Measurements from ENCODE around the gene ZC3H12C.

ZC3H12C gene

DNA sequence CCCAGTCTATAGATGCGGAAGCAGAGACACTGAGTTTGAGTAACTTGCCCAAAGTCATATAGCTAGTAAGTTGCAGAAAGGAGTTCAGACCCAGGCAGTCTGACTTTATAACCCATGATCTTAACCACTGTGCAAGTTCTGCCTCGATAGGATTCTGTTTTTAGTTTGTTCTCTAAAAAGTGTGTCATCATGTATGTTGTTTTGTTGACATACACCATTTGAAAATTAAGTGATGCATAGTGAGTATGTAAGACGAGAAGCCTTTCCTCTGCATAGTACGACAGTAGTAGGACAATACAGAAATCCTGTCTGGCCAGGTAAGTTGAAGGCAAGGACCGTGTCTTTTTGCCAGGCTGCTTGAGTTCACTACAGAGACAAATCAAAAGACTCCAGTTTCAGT lies 3.3 kb downstream of the ZC3H12C start:
- no peak for DNase-seq (ENCODE audit: extremely low read depth in 1 of 2, low read depth in 1 of 2)

DNA sequence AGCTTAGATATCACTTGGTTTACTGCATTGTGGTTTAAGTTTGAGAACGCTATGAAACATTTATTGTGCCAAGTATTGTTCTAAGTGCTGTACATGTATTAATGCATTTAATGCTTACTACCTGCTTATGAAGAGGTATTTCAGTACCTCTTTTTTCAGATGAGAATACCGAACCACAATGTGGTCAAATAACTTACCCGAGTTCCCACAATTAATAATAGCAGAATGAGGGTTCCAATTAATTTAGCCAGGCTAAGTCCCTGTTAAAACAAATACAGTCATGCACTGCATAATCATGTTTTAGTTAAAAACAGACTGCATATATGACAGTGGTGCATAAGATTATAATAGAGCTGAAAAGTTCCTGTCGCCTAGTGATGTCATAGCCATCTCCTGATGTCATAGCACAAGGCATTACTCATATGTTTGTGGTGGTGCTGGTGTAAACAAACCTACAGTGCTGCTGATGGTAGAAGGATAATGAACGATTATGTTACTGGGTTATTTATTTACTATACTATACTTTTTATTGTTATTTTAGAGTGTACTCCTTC lies 4.3 kb downstream of the ZC3H12C start:
- no peak for DNase-seq (ENCODE audit: extremely low read depth in 1 of 2, low read depth in 1 of 2)

DNA sequence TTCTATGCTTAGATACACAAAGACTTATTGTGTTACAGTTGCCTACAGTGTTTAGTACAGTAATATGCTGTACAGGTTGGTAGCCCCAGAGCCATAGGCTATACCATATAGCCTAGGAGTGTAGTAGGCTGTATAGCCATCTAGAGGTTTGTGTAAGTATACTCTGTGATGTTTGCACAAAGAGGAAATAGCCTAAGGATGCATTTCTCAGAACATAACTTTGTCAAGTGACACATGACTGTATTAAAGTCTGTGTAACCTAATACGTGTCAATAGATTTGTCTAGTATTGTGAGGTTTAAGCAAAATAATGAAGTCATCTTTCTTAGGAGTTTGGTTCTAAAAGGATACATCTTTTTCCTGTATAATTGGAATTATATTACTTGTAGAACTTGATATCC lies 5.5 kb downstream of the ZC3H12C start:
- DNase-seq (ENCODE audit: extremely low read depth in 1 of 2, low read depth in 1 of 2), result no peak

DNA sequence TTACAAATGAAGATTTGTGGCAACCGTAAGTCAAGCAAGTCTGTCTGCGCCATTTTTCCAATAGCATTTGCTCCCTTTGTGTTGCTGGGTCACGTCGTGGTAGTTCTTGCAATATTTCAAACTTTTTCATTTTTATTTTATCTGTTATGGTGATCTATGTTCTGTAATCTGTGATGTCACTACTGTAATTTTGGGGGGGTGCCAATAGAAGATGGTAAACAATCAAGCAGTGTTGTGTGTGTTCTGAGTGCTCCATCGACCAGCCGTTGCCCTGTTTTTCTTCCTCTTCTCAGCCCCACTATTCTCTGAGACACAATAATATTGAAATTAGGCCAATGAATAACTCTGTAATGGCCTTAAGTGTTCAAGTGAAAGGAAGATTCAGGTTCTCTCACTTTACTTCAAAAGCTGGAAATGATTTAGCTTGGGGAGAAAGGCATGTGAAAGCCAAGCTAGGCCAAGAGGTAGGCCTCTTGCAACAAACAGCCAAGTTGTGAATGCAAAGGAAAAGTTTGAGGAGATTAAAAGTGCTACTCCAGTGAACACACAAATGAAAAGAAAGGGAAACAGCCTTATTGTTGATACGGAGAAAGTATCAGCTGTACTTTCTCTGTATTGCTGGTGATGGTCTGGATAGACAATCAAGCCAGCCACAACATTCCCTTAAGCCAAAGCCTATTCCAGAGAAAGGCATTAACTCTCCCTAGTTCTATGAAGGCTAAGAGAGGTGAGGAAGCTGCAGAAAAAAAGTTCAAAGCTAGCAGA lies 7.5 kb downstream of the ZC3H12C start:
- no peak for DNase-seq (ENCODE audit: extremely low read depth in 1 of 2, low read depth in 1 of 2)

DNA sequence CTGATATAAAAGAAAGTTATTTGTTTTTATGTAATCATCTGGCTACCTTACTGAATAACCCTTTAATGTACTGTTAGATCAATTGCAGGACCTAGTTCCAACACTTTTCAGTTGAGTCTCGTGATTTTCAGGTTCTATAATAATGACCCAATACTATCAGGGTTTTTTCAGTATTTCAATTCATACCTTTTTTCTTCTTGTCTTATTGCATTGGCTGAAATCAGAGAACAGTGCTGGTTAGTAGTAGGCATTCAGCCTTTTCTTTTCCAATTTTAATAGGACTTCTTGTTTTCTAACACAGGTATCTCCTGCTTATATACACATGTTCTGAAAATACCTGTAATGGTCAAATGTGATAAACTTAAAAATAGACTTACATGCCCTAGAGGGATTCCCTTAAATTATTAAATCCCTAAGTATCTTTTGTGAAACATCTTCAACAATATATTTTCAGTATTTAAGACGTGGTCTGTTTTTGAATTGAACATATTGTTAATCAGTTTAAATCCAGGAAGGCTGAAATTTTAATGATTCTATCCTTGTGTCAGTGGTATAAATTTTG lies 13.6 kb downstream of the ZC3H12C start:
- DNase-seq (ENCODE audit: extremely low read depth in 1 of 2, low read depth in 1 of 2), result no peak

DNA sequence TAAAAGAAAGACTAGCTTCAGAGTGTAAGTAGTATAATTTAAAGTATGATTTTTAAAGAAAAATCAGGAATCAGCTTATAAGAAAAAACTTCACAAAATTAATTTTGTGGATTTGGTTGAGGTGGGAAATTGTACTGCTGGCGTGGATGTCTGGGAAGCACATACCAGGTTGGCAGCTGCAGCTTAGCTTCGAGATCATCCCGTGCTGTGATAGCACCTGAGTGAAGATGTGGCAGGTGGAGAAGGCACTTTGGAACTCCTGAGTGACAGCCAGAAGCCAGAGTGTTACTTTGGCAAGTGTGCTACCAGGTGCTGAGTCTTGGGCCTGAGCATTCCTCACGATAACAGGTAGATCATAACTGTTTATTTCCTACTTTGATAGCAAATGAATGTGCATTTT lies 17.7 kb downstream of the ZC3H12C start:
- no peak for DNase-seq (ENCODE audit: extremely low read depth in 1 of 2, low read depth in 1 of 2)

DNA sequence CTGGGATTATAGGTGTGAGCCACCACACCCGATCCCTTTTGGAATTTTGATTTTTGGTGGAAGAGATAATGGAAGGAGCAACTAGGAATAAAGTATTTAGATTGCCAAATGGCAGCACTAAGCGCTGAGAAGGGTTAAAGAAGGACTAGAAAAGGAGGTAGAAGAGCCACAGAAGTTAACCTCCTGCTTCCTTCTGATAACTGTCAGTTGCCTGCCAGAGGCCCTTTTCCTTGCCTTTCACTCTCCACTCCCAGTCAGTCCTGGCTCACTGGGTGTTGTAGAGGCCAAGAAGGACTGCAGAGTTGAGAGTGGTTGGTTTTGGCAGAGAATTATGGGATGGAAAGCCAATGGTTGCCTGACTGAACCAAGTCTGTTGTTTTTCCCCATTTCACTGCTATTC lies 19.3 kb downstream of the ZC3H12C start:
- DNase-seq (ENCODE audit: extremely low read depth in 1 of 2, low read depth in 1 of 2), result no peak

DNA sequence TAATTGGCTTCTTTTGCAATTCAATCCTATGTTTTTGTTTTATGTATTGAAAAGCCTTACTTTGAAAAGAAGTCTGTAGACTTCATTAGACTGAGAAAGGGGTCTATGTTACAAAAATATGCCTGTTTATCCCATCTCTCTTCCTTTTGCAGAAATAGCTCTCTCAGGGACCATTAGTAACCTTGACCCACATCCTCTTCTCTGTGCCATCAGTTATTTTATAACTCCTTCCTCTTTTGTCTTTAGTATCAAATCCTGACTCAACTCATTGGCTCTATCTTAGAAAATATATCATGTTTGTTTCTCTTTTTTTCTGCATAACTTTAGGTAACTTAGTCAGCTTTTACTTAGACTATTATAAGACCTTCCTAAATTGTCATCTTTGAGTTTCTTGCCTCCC lies 20.3 kb downstream of the ZC3H12C start:
- DNase-seq (ENCODE audit: extremely low read depth in 1 of 2, low read depth in 1 of 2), result no peak

DNA sequence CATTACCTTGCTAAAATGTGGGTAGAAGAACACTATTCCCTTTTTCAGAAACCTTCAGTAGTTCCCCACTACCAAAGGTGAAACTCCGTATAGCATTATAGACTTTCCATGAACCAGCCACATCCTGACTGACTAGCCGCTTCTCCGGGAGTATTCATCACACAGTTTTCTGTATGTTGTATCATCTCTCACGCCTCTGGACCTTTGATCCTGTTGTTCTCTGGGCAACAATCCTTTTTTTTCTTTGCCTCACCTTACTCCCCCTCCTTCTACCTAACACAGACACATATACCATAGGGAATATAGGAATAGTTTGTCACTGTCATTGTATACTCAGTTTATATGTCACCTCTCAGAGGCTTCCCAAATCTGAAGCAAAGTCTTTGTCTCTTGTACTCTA lies 20.8 kb downstream of the ZC3H12C start:
- DNase-seq (ENCODE audit: extremely low read depth in 1 of 2, low read depth in 1 of 2), result no peak

DNA sequence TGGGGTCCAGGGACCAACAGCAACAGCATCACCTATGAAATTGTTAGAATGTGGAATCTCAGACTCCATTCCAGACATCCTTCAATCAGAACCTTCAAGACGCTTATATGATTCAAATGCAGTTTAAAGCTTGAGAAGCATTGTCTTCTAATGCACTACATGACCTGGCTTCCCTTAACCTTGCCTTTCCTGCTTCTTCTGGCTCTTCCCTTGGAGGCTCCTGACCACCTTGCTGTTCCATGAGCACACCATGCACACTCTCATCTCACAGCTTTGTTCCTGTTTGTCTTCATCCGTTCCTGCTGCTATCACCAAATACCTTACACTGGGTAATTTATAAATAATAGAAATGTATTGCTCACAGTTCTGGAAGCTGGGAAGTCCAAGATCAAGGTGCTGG lies 26.1 kb downstream of the ZC3H12C start:
- DNase-seq (ENCODE audit: extremely low read depth in 1 of 2, low read depth in 1 of 2), result no peak

DNA sequence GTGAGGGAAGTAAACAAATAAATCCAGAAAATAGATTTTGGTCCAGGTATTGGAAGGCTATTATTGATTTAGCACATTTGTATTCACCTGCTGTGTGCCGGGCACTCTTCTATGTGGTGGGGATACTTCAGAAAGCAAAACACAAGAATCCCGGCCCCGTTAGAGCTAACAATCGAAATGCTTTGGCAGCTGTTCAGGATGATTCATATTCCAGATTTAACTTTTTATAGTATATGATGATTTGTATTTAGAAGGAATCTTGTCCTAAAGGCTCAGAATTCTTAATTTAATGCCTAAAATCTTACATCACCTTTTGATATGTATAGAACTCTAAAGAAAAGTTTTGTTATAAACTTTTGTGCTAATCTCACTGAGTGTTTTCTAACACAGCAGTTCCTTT lies 28.0 kb downstream of the ZC3H12C start:
- no peak for DNase-seq (ENCODE audit: extremely low read depth in 1 of 2, low read depth in 1 of 2)

DNA sequence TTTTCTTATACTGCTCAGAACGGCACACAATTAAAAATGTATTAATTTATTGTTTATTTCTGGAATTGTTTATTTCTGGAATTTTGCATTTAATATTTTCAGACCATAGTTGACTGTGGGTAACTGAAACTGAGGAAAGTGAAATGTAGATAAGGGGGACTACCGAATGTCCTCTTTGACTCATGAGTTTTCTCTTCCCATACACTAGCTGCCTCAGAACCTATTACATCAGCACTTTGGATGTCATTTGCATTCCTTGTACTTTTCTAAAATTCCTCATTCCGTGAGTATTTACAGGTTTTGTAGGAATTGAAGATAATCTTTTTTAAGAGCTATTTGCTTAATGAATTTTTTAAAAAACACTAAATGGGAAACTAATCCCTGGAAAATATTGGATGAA lies 29.8 kb downstream of the ZC3H12C start:
- DNase-seq (ENCODE audit: extremely low read depth in 1 of 2, low read depth in 1 of 2), result no peak

DNA sequence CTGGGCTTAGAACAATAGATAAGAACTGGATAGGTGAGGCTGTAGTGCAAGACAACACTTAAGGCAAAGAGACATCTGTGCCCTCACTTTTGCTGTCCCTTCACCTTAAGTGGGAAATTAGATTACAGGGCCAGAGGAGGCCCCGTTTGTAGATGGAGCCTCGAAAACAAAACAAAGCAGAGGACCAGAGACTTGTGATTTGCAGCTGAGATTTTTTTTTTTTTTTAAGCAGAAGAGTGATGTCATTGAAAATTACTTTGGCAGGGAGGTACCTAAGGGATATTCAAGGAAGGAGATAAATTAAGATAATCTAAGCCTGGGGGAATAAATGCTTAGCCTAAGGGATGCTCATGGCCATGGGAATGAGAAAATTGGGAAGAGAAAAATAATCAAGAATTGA lies 31.4 kb downstream of the ZC3H12C start:
- no peak for DNase-seq (ENCODE audit: extremely low read depth in 1 of 2, low read depth in 1 of 2)

DNA sequence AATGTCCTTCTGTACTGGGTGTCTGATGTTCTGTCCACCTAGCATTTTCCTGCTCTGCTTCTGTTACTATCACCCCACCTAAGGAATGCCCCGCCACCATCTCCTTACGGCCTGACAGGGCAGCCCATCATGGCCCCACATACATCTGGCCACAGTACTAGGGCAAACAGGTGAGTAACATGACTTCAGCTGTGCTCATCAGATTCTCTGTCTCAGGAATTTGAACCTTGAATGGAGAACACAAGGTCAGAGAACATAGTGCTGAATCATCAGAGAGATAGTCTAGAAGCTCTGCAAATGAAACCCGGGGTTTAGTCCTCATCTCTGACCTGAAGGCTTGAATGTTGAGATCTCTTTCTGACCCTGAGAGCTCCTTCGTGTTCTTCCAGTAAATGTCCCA lies 32.4 kb downstream of the ZC3H12C start:
- no peak for DNase-seq (ENCODE audit: extremely low read depth in 1 of 2, low read depth in 1 of 2)

DNA sequence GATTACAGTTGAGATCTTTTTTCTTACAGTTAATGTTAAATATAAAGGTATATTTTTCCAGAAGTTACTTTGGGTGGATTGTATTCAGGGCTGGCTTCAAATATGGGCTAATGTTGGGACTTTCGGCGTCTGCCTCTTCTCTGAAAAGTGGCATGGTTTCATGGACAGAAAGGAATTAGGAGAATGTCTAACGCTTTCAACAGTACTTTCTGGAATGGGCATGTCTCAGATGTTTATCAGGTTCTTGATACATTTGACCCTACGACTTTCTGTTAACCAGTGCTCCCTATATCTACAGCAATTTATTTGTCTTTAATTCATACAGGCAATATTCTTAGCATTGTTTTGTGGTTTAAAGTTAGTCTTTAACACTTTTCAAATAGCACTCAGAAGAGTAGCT lies 33.7 kb downstream of the ZC3H12C start:
- no peak for DNase-seq (ENCODE audit: extremely low read depth in 1 of 2, low read depth in 1 of 2)

DNA sequence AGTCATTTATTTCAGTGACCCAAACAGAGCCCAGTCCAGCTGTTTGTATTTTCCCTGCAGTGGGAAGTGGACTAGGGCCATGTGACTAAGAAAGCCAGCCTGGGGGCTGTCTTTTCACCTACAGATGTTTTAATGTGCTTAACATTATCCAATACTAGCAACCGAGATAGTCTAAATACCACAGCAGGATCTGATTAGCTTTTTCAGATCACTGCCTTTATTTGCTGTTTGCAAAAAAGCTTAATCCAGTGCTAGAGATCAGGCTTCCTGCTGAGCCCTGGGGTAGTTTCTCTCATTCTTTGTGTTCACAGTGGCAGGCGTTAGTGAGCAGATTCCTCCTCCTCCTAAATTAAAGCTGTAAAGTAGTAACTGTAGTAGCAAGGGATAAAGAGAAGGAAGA lies 35.0 kb downstream of the ZC3H12C start:
- no peak for DNase-seq (ENCODE audit: extremely low read depth in 1 of 2, low read depth in 1 of 2)

DNA sequence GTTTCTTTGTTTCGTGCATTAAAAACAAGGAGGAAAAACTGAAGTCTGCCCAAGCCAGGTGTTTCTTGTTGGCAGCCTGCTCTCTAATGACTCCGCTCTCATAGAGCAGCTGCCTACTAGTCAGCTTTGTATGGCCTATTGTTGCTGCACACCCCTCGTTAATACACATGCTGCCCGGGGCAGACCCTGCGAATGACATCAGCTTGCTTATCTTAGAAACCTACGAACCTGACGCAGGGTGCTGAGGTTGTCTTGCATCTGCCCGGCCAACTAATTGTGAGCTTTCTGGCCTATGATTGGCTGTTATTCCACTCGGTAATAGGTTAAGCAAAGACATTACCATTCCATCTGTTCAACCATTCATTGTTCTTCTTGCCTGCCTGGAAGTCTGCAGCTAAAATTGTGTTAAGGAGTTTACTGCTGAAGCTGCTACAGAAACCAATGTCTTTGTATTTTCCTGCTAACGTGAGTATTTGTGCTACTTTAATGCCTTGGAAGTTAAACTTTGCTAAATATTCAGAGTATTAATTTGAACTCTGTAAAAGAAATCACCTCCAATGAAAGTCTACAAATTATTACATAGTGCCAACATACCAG lies 37.5 kb downstream of the ZC3H12C start:
- no peak for DNase-seq (ENCODE audit: extremely low read depth in 1 of 2, low read depth in 1 of 2)

DNA sequence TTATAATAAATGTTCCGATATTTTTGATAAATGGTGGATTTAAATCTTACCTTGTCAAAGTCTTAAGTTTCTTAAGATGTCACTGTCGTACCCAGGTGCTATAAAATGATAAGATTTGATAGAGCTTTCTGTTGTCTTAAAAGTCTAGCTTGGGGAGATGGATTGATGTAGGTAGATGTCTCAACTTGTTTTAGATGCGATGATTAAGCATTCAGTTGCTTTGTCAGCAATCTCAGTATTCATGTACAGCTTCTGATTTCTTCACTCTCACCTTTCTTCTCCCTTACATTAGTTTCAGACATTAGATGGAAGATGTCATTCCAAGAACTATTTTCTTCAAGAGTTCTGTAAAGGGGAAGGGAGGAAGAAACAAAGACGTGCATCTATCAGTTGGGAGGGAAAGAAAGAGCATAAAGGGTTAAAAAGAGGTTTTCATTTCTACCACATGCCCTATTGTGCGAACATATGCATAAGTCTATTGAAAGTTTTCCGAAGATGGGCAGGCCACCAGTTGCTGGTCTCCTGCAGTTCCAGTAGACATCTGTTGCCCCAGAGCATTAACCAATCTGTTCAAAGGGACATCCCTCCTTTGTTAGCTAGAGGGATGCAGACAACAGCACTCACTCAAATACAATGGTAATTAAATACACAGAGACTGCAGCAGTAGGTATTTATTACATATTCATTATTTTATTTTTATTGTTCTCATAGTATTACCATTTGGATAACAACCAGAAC lies 38.4 kb downstream of the ZC3H12C start:
- DNase-seq (ENCODE audit: extremely low read depth in 1 of 2, low read depth in 1 of 2), result no peak

DNA sequence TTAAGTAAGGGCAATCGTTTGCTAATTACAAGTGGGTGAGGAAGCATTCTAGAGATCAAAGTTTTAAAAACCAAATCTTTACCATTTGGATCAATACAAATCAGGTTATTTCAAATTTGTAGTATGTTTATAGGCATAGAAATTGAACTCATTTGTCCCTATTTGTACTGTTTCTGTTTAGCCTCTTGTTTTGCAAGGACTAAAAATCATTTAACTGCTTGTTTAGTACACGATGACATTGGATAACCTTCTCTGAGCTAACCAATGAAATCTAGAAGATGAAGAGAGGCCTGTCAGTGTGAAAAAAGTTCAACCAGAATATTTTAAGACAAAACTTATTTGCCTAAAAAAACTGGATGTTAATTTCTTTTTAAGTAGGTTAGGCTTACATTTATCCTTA lies 40.0 kb downstream of the ZC3H12C start:
- DNase-seq (ENCODE audit: extremely low read depth in 1 of 2, low read depth in 1 of 2), result no peak

DNA sequence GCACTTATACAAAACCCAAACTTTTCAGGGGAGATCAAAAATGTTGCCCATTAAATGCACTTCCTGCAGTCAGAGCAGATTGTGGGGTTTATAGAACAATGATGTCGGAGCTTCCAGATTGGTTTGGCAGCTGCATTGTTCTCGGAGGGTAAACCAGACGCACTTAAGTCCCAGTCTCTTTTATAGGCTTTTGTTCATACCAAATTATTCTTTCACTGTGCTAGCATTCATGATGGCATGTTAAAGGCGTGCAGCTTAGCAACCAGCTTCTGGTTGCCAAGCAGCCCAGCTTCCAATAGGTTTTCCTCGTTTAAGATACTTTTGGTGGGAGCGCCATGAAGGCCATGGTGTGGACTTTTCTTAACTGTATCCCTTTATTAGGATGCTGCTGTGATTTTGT lies 40.9 kb downstream of the ZC3H12C start:
- no peak for DNase-seq (ENCODE audit: extremely low read depth in 1 of 2, low read depth in 1 of 2)

DNA sequence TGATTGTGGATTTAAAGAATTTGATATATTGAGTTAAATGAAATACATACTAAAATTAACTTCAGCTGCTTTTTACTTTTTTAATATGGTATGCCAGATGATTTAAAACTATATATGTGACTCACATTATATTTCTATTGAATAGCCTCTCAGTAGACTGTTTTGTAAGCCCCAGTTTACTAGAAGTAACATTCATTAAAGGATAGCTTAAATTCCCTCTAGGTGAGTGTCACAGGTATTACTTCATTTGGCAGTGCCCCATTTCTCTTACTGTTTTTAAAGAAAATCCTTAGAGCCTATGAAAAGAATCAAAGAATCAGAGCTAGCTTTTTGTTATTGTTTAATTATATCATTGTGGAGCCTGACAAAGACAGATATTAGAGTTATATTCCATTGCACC lies 48.6 kb downstream of the ZC3H12C start:
- DNase-seq (ENCODE audit: extremely low read depth in 1 of 2, low read depth in 1 of 2), result no peak
